T-helper 2 cell (primary cell): ENCODE data around the gene C1orf198.

Source experiments
- DNase-seq, 5 experiments: peaks; one replicate each; pipeline versions ENCODE4 v3.0.0 to v3.0.0-alpha.2; 2012 to 2022

C1orf198 gene

GRCh38 chr1:230807561-230808280 lies 60.6 kb downstream of the C1orf198 start:
- DNase-seq: no peak

DNA sequence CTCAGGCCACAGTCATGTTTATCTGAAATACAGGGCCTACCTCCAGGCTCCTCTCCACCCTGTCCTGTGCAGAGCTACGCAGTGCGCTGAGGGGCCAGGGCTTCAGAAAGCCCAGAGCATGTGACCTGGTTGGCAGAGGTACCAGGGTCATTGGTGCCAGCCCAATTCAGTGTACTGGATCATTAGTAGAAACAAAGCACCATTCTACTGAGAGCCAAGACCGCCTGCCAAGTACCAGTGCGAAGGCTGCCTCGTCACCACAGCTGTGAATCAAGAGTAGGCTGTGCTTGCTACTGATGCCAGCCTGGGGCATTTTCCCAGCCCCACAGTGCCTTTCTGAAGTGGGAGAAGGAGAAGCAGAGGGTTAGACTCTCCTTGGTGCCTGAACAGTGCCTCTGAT lies 61.3 kb downstream of the C1orf198 start:
- no peak for DNase-seq

DNA sequence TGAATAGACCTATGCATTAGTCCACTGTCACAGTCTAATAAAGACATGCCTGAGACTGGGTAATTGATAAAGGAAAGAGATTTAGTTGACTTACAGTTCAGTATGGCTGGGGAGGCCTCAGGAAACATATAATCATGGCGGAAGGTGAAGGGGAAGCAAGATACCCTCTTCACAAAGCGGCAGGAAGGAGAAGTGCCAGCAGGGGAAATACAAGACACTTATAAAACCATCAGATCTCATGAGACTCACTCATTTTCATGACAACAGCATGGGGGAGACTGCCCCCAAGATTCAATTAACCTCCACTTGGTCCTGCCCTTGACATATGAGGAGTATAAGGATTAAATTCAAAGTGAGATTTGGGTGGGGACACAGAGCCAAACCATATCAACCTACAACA lies 61.8 kb downstream of the C1orf198 start:
- no peak for DNase-seq

GRCh38 chr1:230804396-230804795 lies 63.9 kb downstream of the C1orf198 start:
- DNase-seq: no peak

- no peak for DNase-seq
Measured at GRCh38 chr1:230800891-230801840, 67.2 kb downstream of the C1orf198 start.

DNA sequence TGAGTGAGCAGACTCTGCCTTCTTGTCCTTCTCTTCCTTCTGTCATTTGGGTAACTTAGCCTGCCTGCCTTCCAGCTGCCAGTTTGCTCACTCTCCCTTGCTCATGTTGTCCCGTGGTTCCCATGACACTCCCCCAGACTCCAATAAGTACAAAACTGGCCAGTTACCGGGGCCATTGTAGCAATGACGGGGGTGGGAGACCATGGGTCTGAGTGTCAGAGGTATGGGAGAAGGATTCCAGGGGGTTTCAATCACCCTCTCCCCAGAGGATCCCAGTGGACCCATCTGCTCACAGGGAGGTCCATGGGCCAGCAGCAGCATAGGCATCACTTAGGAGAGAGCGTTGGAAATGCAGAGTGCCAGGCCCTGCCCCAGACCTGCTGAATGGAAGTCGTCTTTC lies 69.8 kb downstream of the C1orf198 start:
- DNase-seq: no peak

DNA sequence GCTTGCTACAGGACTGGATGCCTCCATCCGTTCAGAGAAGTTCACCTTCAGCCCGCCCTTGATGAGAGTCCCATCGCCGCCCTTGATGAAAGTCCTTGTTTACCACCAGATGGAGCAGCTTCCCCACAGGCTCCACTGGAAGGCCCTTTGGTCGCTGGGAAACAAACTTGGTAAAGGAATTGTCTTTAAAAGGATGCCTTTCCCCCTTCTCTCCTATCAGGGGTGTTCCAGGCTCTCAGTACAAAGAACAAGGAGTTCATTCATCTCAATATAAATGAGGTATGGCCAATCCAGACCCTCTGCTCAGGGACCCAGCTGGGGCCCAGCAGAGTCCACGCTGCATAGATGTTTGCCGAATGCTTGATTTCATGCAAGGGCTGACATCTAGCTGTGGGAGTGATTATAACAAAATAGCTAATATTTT lies 70.4 kb downstream of the C1orf198 start:
- DNase-seq: peak in 1 of 5 experiments; percentile 14

DNA sequence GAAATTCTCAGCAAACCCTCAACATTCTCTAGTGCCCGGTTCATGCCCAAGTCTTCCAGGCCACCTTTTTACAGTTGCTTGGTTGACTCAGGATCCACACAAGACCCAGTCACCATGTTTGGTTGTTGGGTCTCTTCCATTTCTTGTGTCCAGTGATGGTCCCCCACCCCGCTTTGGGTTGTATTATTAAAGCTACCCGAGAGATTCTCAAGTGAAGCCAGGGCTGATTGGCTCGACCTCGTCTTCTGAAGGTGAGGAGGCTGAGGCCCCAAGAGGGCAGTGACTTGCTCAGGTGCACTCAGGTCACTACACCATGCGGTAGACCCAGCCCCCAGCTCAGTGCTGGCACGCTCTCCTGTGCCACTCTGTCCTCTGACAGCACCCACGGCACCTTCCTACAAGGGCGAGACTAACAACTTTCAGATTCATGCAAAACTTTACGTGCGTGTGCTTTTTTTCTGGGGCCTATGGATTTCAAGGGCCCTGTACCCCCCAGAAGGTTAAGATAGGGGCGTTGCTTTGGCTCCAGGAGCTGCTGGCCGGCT lies 70.9 kb downstream of the C1orf198 start:
- no peak for DNase-seq

- DNase-seq: no peak
Measured at GRCh38 chr1:230796626-230797025, 71.7 kb downstream of the C1orf198 start.

DNA sequence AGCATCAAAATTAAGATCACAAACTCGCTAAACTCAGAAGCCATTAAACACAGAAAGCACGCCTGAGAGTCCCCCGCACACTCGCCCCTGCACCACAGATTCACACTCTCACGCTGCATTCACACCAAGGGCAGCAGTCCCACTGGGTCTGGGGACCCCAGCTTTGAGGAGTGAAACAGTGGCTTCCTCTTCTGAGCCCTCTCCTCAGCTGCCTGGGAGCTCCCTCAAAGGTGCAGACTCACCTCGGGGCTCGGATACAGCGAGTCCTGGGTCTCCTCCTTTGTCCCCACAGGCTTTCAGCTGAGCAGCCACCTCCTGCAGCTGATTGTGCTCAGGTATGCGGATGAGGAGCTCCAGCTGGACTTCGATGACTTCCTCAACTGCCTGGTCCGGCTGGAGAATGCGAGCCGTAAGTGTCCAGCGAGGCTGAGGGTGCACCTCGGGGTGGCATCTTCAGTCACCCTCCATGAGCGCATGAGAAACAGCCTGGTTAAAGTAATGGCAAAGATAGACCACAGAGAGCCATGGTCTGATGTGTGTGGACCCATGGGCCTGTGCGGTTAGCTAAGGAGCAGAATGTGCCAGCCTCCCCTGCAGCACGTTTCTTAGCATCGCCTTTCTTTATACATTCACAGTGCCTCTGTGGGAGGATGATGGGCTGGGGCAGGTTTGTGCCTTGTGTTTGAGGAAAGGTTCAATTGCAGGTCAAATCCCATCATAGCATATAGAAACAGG lies 73.3 kb downstream of the C1orf198 start:
- no peak for DNase-seq

DNA sequence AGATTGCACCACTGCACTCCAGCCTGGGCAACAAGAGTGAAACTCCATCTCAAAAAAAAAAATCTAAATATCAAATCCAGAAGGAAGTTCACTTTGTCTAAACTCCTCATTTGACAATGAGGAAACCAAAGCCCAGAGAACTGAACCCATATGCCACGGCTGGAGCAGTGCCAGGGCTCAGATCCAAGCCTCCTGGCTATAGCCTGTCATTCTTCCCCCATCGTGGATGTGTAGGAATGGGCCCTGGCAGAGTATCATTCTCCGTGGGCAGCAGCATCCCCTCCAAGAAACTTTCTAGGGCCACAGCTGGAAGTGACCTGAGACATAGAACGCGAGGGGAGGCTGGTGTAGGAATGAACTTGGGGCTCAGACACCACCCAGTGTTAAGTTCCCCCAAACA lies 73.9 kb downstream of the C1orf198 start:
- no peak for DNase-seq

GRCh38 chr1:230793463-230793745 lies 74.9 kb downstream of the C1orf198 start:
- no peak for DNase-seq

DNA sequence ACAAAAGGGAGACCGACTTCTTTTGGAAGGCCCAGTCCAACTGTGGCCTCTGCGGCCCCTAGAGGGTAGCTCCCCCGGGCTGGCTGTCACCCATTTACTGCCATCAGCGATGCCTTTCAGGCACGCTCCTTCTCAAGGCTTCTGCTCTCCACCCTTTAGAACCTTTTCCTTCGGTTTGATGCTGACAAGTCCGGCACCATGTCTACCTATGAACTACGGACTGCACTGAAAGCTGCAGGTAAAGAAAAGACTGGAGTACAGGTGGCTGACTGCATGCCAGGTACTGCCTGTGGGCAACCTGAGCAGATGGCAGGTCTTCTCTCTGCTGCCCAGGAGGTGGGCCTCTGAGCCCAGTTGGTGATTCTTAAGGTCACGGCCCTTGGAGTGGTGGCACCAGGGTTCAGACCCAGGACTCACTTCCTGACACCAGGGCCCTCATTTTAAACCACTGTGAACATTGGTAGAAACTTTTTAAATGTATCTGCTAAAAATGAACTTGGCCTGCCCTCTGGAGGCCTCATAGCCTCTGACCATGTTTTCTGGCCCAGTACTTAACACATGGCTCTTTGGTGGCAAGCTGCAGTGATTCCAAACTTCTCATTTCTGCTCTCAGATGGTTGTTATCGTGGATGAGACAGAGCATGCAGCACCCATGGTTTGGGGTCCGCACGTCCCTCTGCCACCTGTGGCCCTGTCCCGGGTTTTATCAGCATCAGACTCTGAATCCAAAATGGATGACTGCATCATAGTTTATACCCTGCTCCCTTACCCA lies 75.4 kb downstream of the C1orf198 start:
- peak in 1 of 5 experiments; percentile 3 for DNase-seq

GRCh38 chr1:230791986-230792564 lies 76.2 kb downstream of the C1orf198 start:
- DNase-seq: no peak

DNA sequence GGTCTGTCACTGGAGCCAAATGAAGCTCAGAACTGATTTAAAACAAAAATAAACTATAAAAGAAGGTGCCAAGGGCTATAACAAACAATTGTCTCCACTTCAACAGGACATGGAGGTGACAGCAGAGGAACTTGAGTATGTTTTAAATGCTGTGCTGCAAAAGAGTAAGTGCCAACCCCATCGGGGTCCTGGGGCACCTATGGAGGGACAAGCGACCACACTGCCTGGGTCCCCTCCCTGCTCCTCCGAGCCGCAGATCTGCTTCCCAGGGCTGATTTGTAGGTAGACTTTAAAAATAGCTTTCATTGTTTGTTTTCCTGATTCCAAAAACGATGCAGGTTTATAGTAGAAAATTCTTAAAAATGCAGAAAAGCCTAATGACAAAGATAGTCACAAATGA lies 78.3 kb downstream of the C1orf198 start:
- DNase-seq: no peak

GRCh38 chr1:230788561-230789275 lies 79.6 kb downstream of the C1orf198 start:
- DNase-seq: no peak

GRCh38 chr1:230787471-230787870 lies 80.8 kb downstream of the C1orf198 start:
- no peak for DNase-seq
